Karpas-422 (cell line): Measurements from ENCODE around the gene CFAP99. TPM values are rescaled to one million over a fixed set of nuclear protein-coding genes. Genes with fewer than 3 reads are reported as not detected.
A peak's percentile ranks its signal among the peaks of the same experiment; 100 is the strongest.

ENCODE experiments used
- DNase-seq: peaks from one replicate; pipeline ENCODE4 v3.0.0-alpha.2; 2015
- H2AFZ ChIP-seq: fragments of 200-600 bp; sonication (generic); 2 replicates; pipeline ENCODE4 v1.6.1; 2014; ENCODE audit warnings: antibody characterized with exemption, low read length, mixed read lengths
- H3K27ac ChIP-seq: fragments of 200-600 bp; sonication (generic); 2 replicates; pipeline ENCODE4 v1.5.1; 2014; ENCODE audit warnings: mild to moderate bottlenecking, low read length, moderate library complexity
- H3K27me3 ChIP-seq: fragments of 200-600 bp; sonication (generic); 2 replicates; pipeline ENCODE4 v1.6.1; 2014; ENCODE audit warnings: low read length, mixed read lengths
- H3K36me3 ChIP-seq: fragments of 200-600 bp; sonication (generic); 2 replicates; pipeline ENCODE4 v1.6.1; 2014; ENCODE audit warnings: low read length, mixed read lengths; ENCODE audit not compliant: insufficient read depth
- H3K4me1 ChIP-seq: fragments of 200-600 bp; sonication (generic); 2 replicates; pipeline ENCODE4 v1.6.1; 2014; ENCODE audit warnings: mild to moderate bottlenecking, low read length, mixed read lengths
- H3K4me2 ChIP-seq: fragments of 200-600 bp; sonication (generic); 2 replicates; pipeline ENCODE4 v1.6.1; 2014; ENCODE audit warnings: low read length, low read depth, mild to moderate bottlenecking; ENCODE audit not compliant: poor library complexity, severe bottlenecking
- H3K4me3 ChIP-seq: fragments of 200-600 bp; sonication (generic); 2 replicates; pipeline ENCODE4 v1.5.1; 2014; ENCODE audit warnings: mild to moderate bottlenecking, antibody characterized with exemption, low read length, mixed read lengths
- H3K79me2 ChIP-seq: fragments of 200-600 bp; sonication (generic); 2 replicates; pipeline ENCODE4 v1.6.1; 2014; ENCODE audit warnings: mild to moderate bottlenecking, low read length, mixed read lengths
- H3K9ac ChIP-seq: fragments of 200-600 bp; sonication (generic); 2 replicates; pipeline ENCODE4 v1.6.0; 2014; ENCODE audit warnings: low read length
- H3K9me2 ChIP-seq: fragments of 200-600 bp; sonication (generic), shearing (Covaris generic); replicated peaks from 2 replicates; pipeline ENCODE4 v1.6.0; 2014; ENCODE audit warnings: mild to moderate bottlenecking, low read length, moderate library complexity; ENCODE audit not compliant: insufficient read depth
- H3K9me3 ChIP-seq: fragments of 300-700, 200-600 bp; sonication (generic); 2 replicates; pipeline ENCODE4 v1.6.1; 2014; ENCODE audit warnings: low read length, mixed read lengths
- H4K20me1 ChIP-seq: fragments of 200-600 bp; sonication (generic); 2 replicates; pipeline ENCODE4 v1.6.1; 2014; ENCODE audit warnings: mild to moderate bottlenecking, antibody characterized with exemption, low read length, low read depth; ENCODE audit not compliant: insufficient read depth
- total RNA-seq: library from RNA; depleted of rRNA; stranded (reverse); fragments of >200 nt; shearing (Covaris generic); gene quantifications from 2 replicates; pipeline ENCODE4 v1.2.3, GENCODE V29; 2014; ENCODE audit warnings: low replicate concordance

The CFAP99 gene
- total RNA-seq, 1 experiment from 2014 or later, result 0.67 TPM

GRCh38 chr4:2433609-2434350 lies 15.0 kb downstream of the CFAP99 start:
- H3K9me2 ChIP-seq, result no peaks in the 10 kb centered on the region
- H2AFZ ChIP-seq, result no peak overlapping the region
- no peaks in the 10 kb centered on the region for H4K20me1 ChIP-seq
- H3K9ac ChIP-seq, result no peak overlapping the region
- H3K36me3 ChIP-seq, result no peaks in the 10 kb centered on the region
- no peaks in the 10 kb centered on the region for H3K4me1 ChIP-seq
- no peak overlapping the region for H3K4me3 ChIP-seq
- no peaks in the 10 kb centered on the region for H3K9me3 ChIP-seq
- no peak overlapping the region for H3K4me2 ChIP-seq
- H3K27ac ChIP-seq, result no peak overlapping the region
- no peak for DNase-seq
- no peaks in the 10 kb centered on the region for H3K79me2 ChIP-seq
- H3K27me3 ChIP-seq, result no peaks in the 10 kb centered on the region

- DNase-seq, result no peak
- Histone ChIP-seq H3K9me3 (no peaks in the 10 kb centered on the region), H3K9me2 (no peaks in the 10 kb centered on the region), H3K4me3 (no peak overlapping the region), H3K27ac (no peak overlapping the region), H2AFZ (no peak overlapping the region), H3K27me3 (no peaks in the 10 kb centered on the region), H3K9ac (no peak overlapping the region), H3K4me1 (no peaks in the 10 kb centered on the region), H3K4me2 (no peak overlapping the region), H4K20me1 (no peaks in the 10 kb centered on the region), H3K36me3 (no peaks in the 10 kb centered on the region), H3K79me2 (no peaks in the 10 kb centered on the region)
These were observed 15.7 kb downstream of the CFAP99 start for GRCh38 chr4:2434420-2434819.

GRCh38 chr4:2436301-2436700 lies 17.5 kb downstream of the CFAP99 start:
- H2AFZ ChIP-seq, result no peak overlapping the region
- H3K4me3 ChIP-seq, result no peak overlapping the region
- no peaks in the 10 kb centered on the region for H3K9me3 ChIP-seq
- H3K9me2 ChIP-seq, result no peaks in the 10 kb centered on the region
- H3K79me2 ChIP-seq, result no peaks in the 10 kb centered on the region
- H3K36me3 ChIP-seq, result no peaks in the 10 kb centered on the region
- no peak overlapping the region for H3K9ac ChIP-seq
- H3K4me2 ChIP-seq, result no peak overlapping the region
- H4K20me1 ChIP-seq, result no peaks in the 10 kb centered on the region
- peaks cover 1% of the 10 kb centered on the region for H3K4me1 ChIP-seq
- no peaks in the 10 kb centered on the region for H3K27me3 ChIP-seq
- H3K27ac ChIP-seq, result no peak overlapping the region
- no peak for DNase-seq

- no peak overlapping the region for H3K9ac ChIP-seq
- peaks cover 7% of the 10 kb centered on the region for H3K4me1 ChIP-seq
- no peak overlapping the region for H3K27ac ChIP-seq
- H3K27me3 ChIP-seq, result no peaks in the 10 kb centered on the region
- no peak overlapping the region for H2AFZ ChIP-seq
- no peak overlapping the region for H3K4me2 ChIP-seq
- no peaks in the 10 kb centered on the region for H4K20me1 ChIP-seq
- DNase-seq, result no peak
- H3K79me2 ChIP-seq, result no peaks in the 10 kb centered on the region
- no peak overlapping the region for H3K4me3 ChIP-seq
- H3K9me2 ChIP-seq, result no peaks in the 10 kb centered on the region
- no peaks in the 10 kb centered on the region for H3K36me3 ChIP-seq
- H3K9me3 ChIP-seq, result no peaks in the 10 kb centered on the region
These were observed 18.2 kb downstream of the CFAP99 start for GRCh38 chr4:2436761-2437474.

GRCh38 chr4:2437475-2438215 lies 18.9 kb downstream of the CFAP99 start:
- Histone ChIP-seq H3K4me2 (no peak overlapping the region), H3K27me3 (no peaks in the 10 kb centered on the region)

GRCh38 chr4:2438822-2439718 lies 20.3 kb downstream of the CFAP99 start:
- Histone ChIP-seq H3K36me3 (no peaks in the 10 kb centered on the region), H2AFZ (no peak overlapping the region), H3K9ac (no peak overlapping the region), H3K9me3 (no peaks in the 10 kb centered on the region), H3K79me2 (no peaks in the 10 kb centered on the region), H3K4me3 (no peak overlapping the region), H3K9me2 (no peaks in the 10 kb centered on the region), H4K20me1 (no peaks in the 10 kb centered on the region), H3K27me3 (no peaks in the 10 kb centered on the region), H3K4me2 (no peak overlapping the region), H3K4me1 (peaks cover 9% of the 10 kb centered on the region), H3K27ac (no peak overlapping the region)
- DNase-seq, result no peak

More at GRCh38 chr4:2437475-2438215, 18.9 kb downstream of the CFAP99 start:
- Histone ChIP-seq H3K27ac (no peak overlapping the region), H3K79me2 (no peaks in the 10 kb centered on the region), H2AFZ (no peak overlapping the region), H3K4me1 (peaks cover 9% of the 10 kb centered on the region), H3K9ac (no peak overlapping the region), H4K20me1 (no peaks in the 10 kb centered on the region), H3K4me3 (no peak overlapping the region), H3K9me3 (no peaks in the 10 kb centered on the region), H3K36me3 (no peaks in the 10 kb centered on the region), H3K9me2 (no peaks in the 10 kb centered on the region)
- no peak for DNase-seq

- H3K9me2 ChIP-seq, result no peaks in the 10 kb centered on the region; the same call in 1 of the 2 replicates
- no peaks in the 10 kb centered on the region for H3K27me3 ChIP-seq
- H4K20me1 ChIP-seq, result no peaks in the 10 kb centered on the region
- peaks cover 9% of the 10 kb centered on the region for H3K4me1 ChIP-seq
- no peak overlapping the region for H3K27ac ChIP-seq
- no peaks in the 10 kb centered on the region for H3K9me3 ChIP-seq
- H2AFZ ChIP-seq, result peak overlapping the region; percentile 88
- peak overlapping the region; percentile 38 for H3K9ac ChIP-seq
- H3K4me3 ChIP-seq, result peak overlapping the region; percentile 37; the same call in 1 of the 2 replicates
- H3K4me2 ChIP-seq, result peak overlapping the region; percentile 52
- no peaks in the 10 kb centered on the region; the same call in 1 of the 2 replicates for H3K36me3 ChIP-seq
- peak; percentile 95 for DNase-seq
- H3K79me2 ChIP-seq, result no peaks in the 10 kb centered on the region
These were observed 22.8 kb downstream of the CFAP99 start for GRCh38 chr4:2441393-2442174.
